SK-MEL-5 (cell line): ENCODE measurements around the gene HS3ST3A1. TPM values are rescaled to one million over a fixed set of nuclear protein-coding genes. Genes with fewer than 3 reads are reported as not detected.
"Not testable (repeated sequence)": the region's sequence is repeated elsewhere in the genome, so short reads cannot be mapped to it uniquely, and the experiment has no call there.

Experiments
- DNase-seq: peaks from one replicate; pipeline ENCODE4 v3.0.0-alpha.2; 2016; ENCODE audit warnings: low read depth, low spot score
- in situ Hi-C: cut with HindIII; loops from 2 replicates; pipeline ENCODE4 v1.10.0; 2016; ENCODE audit warnings: low sequenced_read_pairs, high pct_unique_total_duplicates, low pct_unique_long_range_greater_than_20kb
- total RNA-seq: library from RNA; depleted of rRNA; stranded (reverse); fragments of >200 nt; shearing (Covaris generic); gene quantifications from 2 replicates; pipeline ENCODE4 v1.2.3, GENCODE V29; 2014

HS3ST3A1 gene
- total RNA-seq, 1 experiment from 2014 or later: 0.11 TPM

- in situ Hi-C loops: no loop called here
- no peak for DNase-seq
Observed at GRCh38 chr17:13521784-13522183, 79.9 kb downstream of the HS3ST3A1 start.

DNA sequence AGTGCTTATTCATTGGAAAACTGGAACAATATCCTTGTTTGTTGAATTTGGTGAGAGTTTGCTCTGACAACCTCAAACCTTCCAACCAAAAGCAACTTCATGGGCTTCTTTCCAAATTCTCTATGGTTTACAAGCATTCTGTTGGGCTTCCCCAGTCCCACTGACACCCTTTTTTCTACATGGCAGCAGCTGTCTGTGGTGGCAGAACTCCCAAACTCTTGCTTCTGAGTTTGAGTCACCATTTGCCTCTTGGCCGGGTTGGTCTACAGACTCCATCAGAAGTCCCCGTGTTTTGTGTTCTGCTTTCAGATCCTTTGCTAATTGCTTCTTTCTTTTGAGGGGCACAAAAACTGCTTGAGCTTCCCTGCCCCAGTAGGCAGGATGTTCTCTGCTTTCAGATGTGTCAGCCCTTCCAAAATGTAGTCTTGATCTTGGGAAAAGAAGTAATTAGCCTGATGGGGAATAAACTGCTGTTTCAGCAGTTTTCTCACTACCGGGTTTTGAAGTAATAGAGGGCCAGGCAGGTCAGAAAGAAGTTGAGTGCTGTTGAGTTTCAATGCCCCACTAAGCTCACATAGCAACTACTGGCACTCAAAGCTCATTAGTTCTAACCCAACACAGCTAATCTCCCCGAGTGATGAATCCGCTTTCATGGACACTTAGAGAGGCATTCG, 80.7 kb downstream of the HS3ST3A1 start:
- DNase-seq: no peak

DNA sequence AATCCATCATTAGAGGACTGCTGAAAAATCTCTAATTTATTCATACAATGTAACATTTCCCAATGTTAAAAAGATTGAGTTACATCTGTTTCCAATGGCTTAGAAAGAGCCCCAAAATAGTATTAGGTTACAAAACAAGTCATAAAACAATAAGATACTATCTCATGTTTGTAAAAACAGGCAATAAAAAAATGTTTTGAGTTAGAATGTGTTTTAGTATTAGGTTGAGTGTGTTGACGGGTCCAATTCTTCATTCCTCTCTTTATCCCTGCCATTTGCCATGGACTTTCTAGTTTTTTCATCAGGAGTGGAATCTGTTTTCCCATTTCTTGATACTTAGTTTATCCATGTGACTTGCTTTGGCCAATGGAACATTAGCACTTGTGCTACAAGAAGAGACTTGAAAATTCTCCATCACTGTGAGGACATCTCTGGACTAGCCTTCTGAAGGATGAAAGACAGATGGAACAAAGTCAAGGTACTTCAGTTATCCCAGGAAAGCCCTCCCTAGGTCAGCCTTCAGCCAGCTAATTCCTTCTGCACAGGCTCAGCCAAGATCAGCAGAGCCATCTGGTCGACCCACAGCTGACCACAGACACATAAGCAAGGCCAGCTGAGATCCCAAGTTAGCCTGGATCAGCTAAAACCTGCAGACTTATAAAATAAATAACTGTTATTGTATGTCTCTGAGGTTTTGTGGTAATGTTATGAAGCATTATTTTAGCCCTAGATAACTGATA, 83.3 kb downstream of the HS3ST3A1 start:
- DNase-seq: no peak
- in situ Hi-C loops: no loop called here

More for the DNA sequence above, 80.7 kb downstream of the HS3ST3A1 start:
- in situ Hi-C loops: no loop called here

DNA sequence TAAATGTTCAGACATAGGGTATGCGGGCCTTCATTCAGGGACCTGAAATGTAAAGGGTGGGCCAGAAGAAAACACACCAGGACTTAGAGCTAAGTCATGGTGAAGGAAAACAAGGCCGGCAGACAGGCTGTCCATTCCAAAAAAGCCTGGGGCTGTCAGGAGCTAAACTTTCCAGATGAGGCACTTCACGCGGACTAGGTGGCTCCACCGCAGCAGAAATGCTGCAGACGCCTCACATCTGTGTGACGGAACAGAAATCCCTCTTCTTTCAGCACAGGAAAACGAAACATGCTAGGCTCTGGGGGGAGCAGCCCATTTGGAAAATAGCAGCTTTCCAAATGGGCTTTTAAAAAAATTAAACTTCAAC, 88.7 kb downstream of the HS3ST3A1 start:
- no peak for DNase-seq
- in situ Hi-C loops: no loop called here

DNA sequence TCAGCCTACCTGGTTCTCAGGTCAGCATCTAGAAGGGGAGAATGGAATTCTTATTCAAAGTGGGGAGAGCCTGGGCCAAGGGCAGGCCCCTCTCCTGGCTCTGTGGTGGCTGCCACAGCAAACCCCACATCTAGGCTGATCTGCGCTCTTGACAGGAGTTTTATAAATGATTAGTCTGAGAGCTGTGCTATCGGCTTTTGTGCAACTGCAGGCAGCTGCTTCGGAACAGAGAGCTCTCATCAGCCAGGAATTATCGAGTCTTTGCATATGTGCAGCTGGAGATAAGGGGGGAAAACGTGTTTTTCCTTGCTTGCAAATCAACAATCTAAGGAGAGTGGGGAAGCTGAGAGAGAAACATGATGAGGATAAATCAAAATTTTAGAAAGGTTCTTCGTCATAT, 91.7 kb downstream of the HS3ST3A1 start:
- in situ Hi-C loops: no loop called here
- no peak for DNase-seq

GRCh38 chr17:13509527-13509926, 92.2 kb downstream of the HS3ST3A1 start:
- no peak for DNase-seq
- in situ Hi-C loops: no loop called here

GRCh38 chr17:13508896-13509295, 92.8 kb downstream of the HS3ST3A1 start:
- no peak for DNase-seq
- in situ Hi-C loops: no loop called here

DNA sequence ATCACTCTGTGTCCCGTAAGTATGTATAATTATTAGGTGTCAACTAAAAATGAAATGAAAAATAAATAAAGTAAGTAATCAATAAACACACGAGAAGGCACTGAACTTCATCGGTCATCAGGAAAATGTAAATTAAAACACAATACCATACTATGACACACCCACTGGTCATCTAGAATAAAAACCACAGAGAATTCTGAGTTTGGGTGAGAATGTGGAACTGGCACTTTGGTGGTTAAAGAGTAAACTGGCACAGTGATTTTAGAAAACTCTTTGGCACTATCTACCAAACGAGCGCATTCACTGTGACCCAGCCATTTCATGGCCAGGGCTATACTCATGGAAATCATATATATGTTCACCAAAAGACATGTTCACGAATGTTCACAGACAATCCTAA, 98.2 kb downstream of the HS3ST3A1 start:
- no peak for DNase-seq
- in situ Hi-C loops: no loop called here

GRCh38 chr17:13502263-13502662, 99.5 kb downstream of the HS3ST3A1 start:
- DNase-seq: no peak
- in situ Hi-C loops: no loop called here

DNA sequence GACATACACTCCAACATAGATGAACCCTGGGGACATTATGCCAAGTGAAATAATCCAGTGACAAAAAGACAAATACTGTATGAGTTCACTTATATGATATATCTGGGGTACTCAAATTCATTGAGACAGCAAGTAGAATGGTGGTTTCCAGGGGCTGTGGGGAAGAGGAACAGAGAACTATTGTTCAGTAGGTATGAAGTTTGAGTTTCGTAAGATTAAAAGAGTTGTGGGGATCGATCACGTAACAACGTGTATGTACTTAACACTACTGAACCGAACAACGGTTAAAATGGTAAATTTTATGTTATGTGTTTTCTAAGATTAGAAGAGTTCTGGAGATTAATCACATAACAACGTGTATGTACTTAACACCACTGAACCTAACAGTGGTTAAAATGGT, 100.8 kb downstream of the HS3ST3A1 start:
- no peak for DNase-seq

DNA sequence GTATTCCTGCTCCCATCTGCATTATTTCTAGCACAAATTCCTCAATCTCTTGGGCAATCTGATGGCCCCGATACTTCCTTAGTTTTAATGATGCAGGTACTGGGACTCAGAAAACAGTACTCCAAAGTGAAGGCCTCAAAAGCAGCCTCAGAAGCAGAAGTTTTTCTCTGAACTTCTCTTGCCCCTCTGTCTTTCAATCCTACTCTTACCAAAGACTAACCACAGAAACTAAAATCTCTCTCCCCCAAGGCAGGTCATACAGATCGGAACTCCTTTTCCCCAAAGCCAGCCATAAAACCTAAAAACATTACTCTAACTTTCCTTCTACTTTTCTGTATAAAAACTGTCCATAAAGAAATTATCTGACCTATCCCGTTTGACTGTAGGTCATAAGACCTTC, 103.5 kb downstream of the HS3ST3A1 start:
- DNase-seq: no peak

More for the DNA sequence above, 100.8 kb downstream of the HS3ST3A1 start:
- in situ Hi-C loops: no loop called here

GRCh38 chr17:13496553-13497056, 105.1 kb downstream of the HS3ST3A1 start:
- in situ Hi-C loops, DNase-seq: not testable (repeated sequence)

More for the DNA sequence above, 103.5 kb downstream of the HS3ST3A1 start:
- in situ Hi-C loops: no loop called here

DNA sequence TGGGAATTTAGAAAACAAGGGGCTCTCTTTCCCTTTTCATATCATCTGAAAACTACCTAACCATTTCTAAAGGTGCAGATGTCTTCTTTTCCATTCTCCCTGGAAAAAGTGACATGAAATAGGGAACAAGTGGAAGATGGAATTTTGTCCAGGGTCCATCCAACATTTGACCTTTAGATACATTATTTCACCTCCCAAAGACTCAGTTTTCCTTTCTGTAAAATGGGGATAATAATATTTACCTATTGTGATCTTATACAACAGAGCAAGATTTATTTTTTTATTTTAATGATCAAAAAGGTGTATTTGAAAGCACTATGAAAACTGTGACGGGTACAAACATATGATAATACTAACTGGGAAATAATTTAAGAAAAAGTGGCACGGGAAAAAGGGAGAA, 106.3 kb downstream of the HS3ST3A1 start:
- in situ Hi-C loops: no loop called here
- no peak for DNase-seq

DNA sequence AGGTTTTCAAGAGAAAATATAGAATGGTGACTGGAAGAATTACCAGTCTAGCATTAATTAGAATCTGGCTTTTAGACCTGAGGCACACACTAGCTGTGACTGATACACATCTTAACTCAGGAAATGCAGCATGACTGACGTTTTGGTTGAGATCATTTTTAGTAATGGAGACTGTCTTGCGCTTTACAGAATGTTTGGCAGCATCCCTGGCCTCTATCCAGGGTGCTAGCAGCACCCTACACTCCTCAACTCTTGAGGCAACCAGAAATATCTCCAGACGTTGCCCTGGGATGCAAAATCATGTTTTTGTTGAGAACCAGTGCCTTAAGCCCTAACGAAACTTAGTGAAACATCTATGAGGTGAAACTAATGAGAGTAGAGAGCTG, 109.0 kb downstream of the HS3ST3A1 start:
- in situ Hi-C loops: no loop called here
- no peak for DNase-seq

GRCh38 chr17:13491916-13492736, 109.6 kb downstream of the HS3ST3A1 start:
- DNase-seq: no peak
- in situ Hi-C loops: no loop called here

DNA sequence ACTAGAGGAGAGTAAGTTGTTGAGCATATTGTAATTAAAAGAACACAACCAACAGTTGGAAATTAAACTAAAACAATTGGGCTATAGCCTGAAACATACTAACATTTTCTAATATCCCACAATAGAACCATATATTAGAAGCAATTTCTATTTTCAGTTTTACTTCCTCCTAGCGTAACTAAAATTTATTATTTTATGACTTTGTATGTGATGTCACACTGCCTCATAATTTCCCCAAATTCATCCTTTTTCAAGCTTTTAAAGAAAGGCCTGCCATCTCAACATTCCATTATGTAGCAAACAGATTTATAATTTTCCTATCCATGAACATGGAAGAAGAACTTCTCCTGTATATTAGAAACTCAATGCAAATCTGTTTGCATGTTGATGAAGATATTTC, 110.2 kb downstream of the HS3ST3A1 start:
- DNase-seq: no peak
- in situ Hi-C loops: no loop called here

GRCh38 chr17:13490906-13491482, 110.7 kb downstream of the HS3ST3A1 start:
- in situ Hi-C loops: no loop called here
- no peak for DNase-seq

DNA sequence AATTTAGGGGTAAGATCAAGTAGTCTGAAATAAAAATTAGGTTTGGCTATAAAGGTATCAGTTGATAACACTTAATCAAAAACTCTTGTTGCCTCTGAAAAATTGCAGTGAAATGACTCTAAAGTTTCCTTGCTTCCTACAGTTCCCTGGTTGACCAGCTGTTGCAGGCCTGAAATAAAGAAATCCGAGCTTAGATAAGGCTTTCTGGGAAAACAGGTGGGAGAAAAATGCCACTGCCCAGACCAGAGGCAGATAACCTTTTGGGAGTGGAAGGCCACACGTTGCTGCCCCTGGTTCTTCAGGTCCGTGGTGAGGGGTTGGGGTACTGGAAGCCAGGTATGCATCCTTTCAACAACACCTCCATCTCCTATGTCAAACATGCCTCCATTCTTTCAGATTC, 111.3 kb downstream of the HS3ST3A1 start:
- no peak for DNase-seq
- in situ Hi-C loops: no loop called here
